LNCaP clone FGC (cell line): ENCODE data around the gene TRIM39.
"Not testable (repeated sequence)": the region's sequence is repeated elsewhere in the genome, so short reads cannot be mapped to it uniquely, and the experiment has no call there.

ENCODE experiments used
- DNase-seq: peaks from one replicate; pipeline ENCODE4 v3.0.0-alpha.2; 2011; ENCODE audit warnings: low read depth
- H3K4me3 ChIP-seq: 2 replicates; pipeline ENCODE4 v1.5.1; 2011; ENCODE audit warnings: mild to moderate bottlenecking, low read depth, low read length, control low read depth
- CTCF ChIP-seq: IDR thresholded peaks from 2 replicates; pipeline ENCODE4 v1.5.1; 2012; ENCODE audit warnings: mild to moderate bottlenecking; ENCODE audit not compliant: control insufficient read depth, insufficient read depth; ENCODE audit errors: extremely low read depth

The TRIM39 gene

GRCh38 chr6:30363459-30363858 lies 36.7 kb downstream of the TRIM39 start:
- H3K4me3 ChIP-seq: no peak overlapping the region
- DNase-seq: no peak
- TF ChIP-seq CTCF: no peak

GRCh38 chr6:30364591-30364990 lies 37.9 kb downstream of the TRIM39 start:
- no peak for DNase-seq
- TF ChIP-seq CTCF: peak; percentile 38; the same call in 1 of the 2 replicates

GRCh38 chr6:30369280-30369679 lies 42.6 kb downstream of the TRIM39 start:
- not testable (repeated sequence) for H3K4me3 ChIP-seq, DNase-seq

More at GRCh38 chr6:30364591-30364990, 37.9 kb downstream of the TRIM39 start:
- no peak overlapping the region for H3K4me3 ChIP-seq

- peak; percentile 27 for DNase-seq
- TF ChIP-seq CTCF: no peak
- H3K4me3 ChIP-seq: no peak overlapping the region
Observed at GRCh38 chr6:30378290-30378937, 51.7 kb downstream of the TRIM39 start.

GRCh38 chr6:30380464-30380863 lies 53.7 kb downstream of the TRIM39 start:
- DNase-seq: no peak
- TF ChIP-seq CTCF: no peak
- H3K4me3 ChIP-seq: no peak overlapping the region

GRCh38 chr6:30386166-30386565 lies 59.4 kb downstream of the TRIM39 start:
- DNase-seq: no peak
- TF ChIP-seq CTCF: no peak

GRCh38 chr6:30391240-30391639 lies 64.5 kb downstream of the TRIM39 start:
- no peak for DNase-seq
- H3K4me3 ChIP-seq: no peak overlapping the region
- TF ChIP-seq CTCF: no peak

More at GRCh38 chr6:30386166-30386565, 59.4 kb downstream of the TRIM39 start:
- H3K4me3 ChIP-seq: no peak overlapping the region
